PC-9 (cell line): ENCODE data around the gene PTPN9. TPM values are rescaled to one million over a fixed set of nuclear protein-coding genes. Genes with fewer than 3 reads are reported as not detected.

Source experiments
- BruUV-seq: library from RNA; stranded (reverse); fragments of 400-500 nt; replicated peaks from 2 replicates; lab custom pipeline; 2021; lab: Mats Ljungman, UMichigan
- CTCF ChIA-PET: fragments of 300-600 bp; sonication (Branson Sonifier 250); formaldehyde crosslinking; loops from one replicate; lab custom pipeline; 2022; ENCODE audit warnings: antibody characterized with exemption; lab: Charles Lee
- POLR2A ChIA-PET: fragments of 300-600 bp; sonication (Branson Sonifier 250); formaldehyde crosslinking; loops from one replicate; lab custom pipeline; 2022; ENCODE audit warnings: antibody characterized with exemption; ENCODE audit not compliant: unreplicated experiment; lab: Charles Lee
- DNase-seq, 2 experiments: peaks; one replicate each; pipeline versions ENCODE4 v3.0.0 to v3.0.0-alpha.2; 2015 to 2022; ENCODE audit warnings: mixed read lengths in 1 of 2
- H2AFZ ChIP-seq: fragments of 200-600 bp; sonication (generic); 2 replicates; pipeline ENCODE4 v1.8.1; 2017; ENCODE audit warnings: antibody characterized with exemption
- H3F3A ChIP-seq: fragments of 200-600 bp; sonication (generic); 2 replicates; pipeline ENCODE4 v1.8.1; 2017; ENCODE audit warnings: antibody characterized with exemption, mild to moderate bottlenecking, low read depth; ENCODE audit not compliant: insufficient read depth
- H3K27ac ChIP-seq: fragments of 200-600 bp; sonication (generic); 2 replicates; pipeline ENCODE4 v1.6.1; 2016; ENCODE audit warnings: mixed run types
- H3K27me3 ChIP-seq: fragments of 200-600 bp; sonication (generic); 2 replicates; pipeline ENCODE4 v1.6.1; 2016; ENCODE audit warnings: low read depth, mixed run types; ENCODE audit not compliant: insufficient read depth
- H3K36me3 ChIP-seq: fragments of 200-600 bp; sonication (generic); 2 replicates; pipeline ENCODE4 v1.6.1; 2016; ENCODE audit warnings: low read depth, mixed run types
- H3K4me1 ChIP-seq: fragments of 200-600 bp; sonication (generic); replicated peaks from 2 replicates; pipeline ENCODE4 v1.6.1; 2016; ENCODE audit warnings: mixed run types; ENCODE audit not compliant: insufficient read depth
- H3K4me2 ChIP-seq: fragments of 200-600 bp; sonication (generic); 2 replicates; pipeline ENCODE4 v1.6.1; 2017; ENCODE audit warnings: mixed run types
- H3K4me3 ChIP-seq: fragments of 200-600 bp; sonication (generic); 2 replicates; pipeline ENCODE4 v1.6.1; 2016; ENCODE audit warnings: mixed run types
- H3K79me2 ChIP-seq: fragments of 200-600 bp; sonication (generic); 2 replicates; pipeline ENCODE4 v1.6.1; 2017; ENCODE audit warnings: low read depth, mixed run types
- H3K9me2 ChIP-seq: fragments of 200-600 bp; sonication (generic); 2 replicates; pipeline ENCODE4 v1.8.1; 2017; ENCODE audit warnings: mild to moderate bottlenecking; ENCODE audit not compliant: insufficient read depth
- H3K9me3 ChIP-seq: fragments of 200-600 bp; sonication (generic); 2 replicates; pipeline ENCODE4 v1.8.1; 2016; ENCODE audit warnings: low read depth; ENCODE audit not compliant: insufficient read depth
- H4K20me1 ChIP-seq: fragments of 200-600 bp; sonication (generic); 2 replicates; pipeline ENCODE4 v1.8.1; 2017; ENCODE audit not compliant: insufficient read depth
- CTCF ChIP-seq: fragments of 200-600 bp; sonication (generic); conservative IDR thresholded peaks from 2 replicates; pipeline ENCODE4 v1.6.1; 2017; ENCODE audit warnings: mixed run types, antibody characterized with exemption, mild to moderate bottlenecking, moderate library complexity
- EZH2 ChIP-seq: fragments of 200-600 bp; sonication (generic); IDR thresholded peaks from 2 replicates; pipeline ENCODE4 v1.8.0; 2017; ENCODE audit warnings: antibody characterized with exemption, low read depth
- intact Hi-C: fragments of 100-400 bp; cut with micrococcal nuclease; formaldehyde crosslinking; loops from one replicate; pipeline ENCODE4 v1.10.0; 2022; ENCODE audit not compliant: unreplicated experiment
- total RNA-seq: library from RNA; stranded (reverse); gene quantifications from 2 replicates; pipeline ENCODE4 v1.2.3, GENCODE V29; 2021

PTPN9 gene
- total RNA-seq, 1 experiment from 2014 or later = 22.4 TPM

GRCh38 chr15:75425966-75426500 lies 153.1 kb downstream of the PTPN9 start:
- no peaks in the 10 kb centered on the region for H3K9me3 ChIP-seq
- no peak overlapping the region for H3K4me2 ChIP-seq
- intact Hi-C loops = no loop called here
- peaks cover 35% of the 10 kb centered on the region for H3K79me2 ChIP-seq
- TF ChIP-seq CTCF (no peak), EZH2 (no peak)
- ChIA-PET CTCF (no interaction called here), POLR2A (interaction anchor here (0.6 kb wide), 1 partner anchor 51 kb away, joined by 4 read pairs; no protein-coding TSS in a partner anchor)
- H3K4me3 ChIP-seq = no peak overlapping the region
- H3K27me3 ChIP-seq = no peaks in the 10 kb centered on the region
- no peak overlapping the region for H3K27ac ChIP-seq
- peaks cover 34% of the 10 kb centered on the region for H4K20me1 ChIP-seq
- H3K36me3 ChIP-seq = peaks cover 38% of the 10 kb centered on the region
- no peaks in the 10 kb centered on the region for H3K4me1 ChIP-seq
- H3F3A ChIP-seq = peaks cover 8% of the 10 kb centered on the region
- H2AFZ ChIP-seq = no peak overlapping the region
- DNase-seq = no peak
- H3K9me2 ChIP-seq = no peaks in the 10 kb centered on the region
- no TSS peak for BruUV-seq

GRCh38 chr15:75422554-75422953 lies 156.6 kb downstream of the PTPN9 start:
- Histone ChIP-seq H3K27me3 (no peaks in the 10 kb centered on the region), H3F3A (peaks cover 6% of the 10 kb centered on the region), H3K79me2 (peaks cover 44% of the 10 kb centered on the region), H4K20me1 (peaks cover 46% of the 10 kb centered on the region), H2AFZ (no peak overlapping the region), H3K4me2 (no peak overlapping the region), H3K27ac (no peak overlapping the region), H3K4me3 (no peak overlapping the region), H3K9me3 (no peaks in the 10 kb centered on the region), H3K36me3 (peaks cover 33% of the 10 kb centered on the region), H3K4me1 (no peaks in the 10 kb centered on the region), H3K9me2 (no peaks in the 10 kb centered on the region)
- no peak for DNase-seq
- BruUV-seq = no TSS peak
- ChIA-PET CTCF (no interaction called here), POLR2A (interaction anchor here (0.6 kb wide), 1 partner anchor 29 kb away, joined by 4 read pairs; the partner anchor contains the start of gene SIN3A)
- no peak for TF ChIP-seq CTCF
- TF ChIP-seq EZH2 = no peak
- intact Hi-C loops = no loop called here

GRCh38 chr15:75420698-75421097 lies 158.4 kb downstream of the PTPN9 start:
- peak in 1 of 2 experiments; percentile 60 for DNase-seq
- Histone ChIP-seq H3K4me2 (no peak overlapping the region), H3K4me1 (no peaks in the 10 kb centered on the region), H3K4me3 (no peak overlapping the region), H3K36me3 (peaks cover 26% of the 10 kb centered on the region), H3F3A (peaks cover 6% of the 10 kb centered on the region), H3K9me3 (no peaks in the 10 kb centered on the region), H4K20me1 (peaks cover 40% of the 10 kb centered on the region), H2AFZ (no peak overlapping the region), H3K9me2 (no peaks in the 10 kb centered on the region), H3K79me2 (peaks cover 28% of the 10 kb centered on the region), H3K27me3 (no peaks in the 10 kb centered on the region), H3K27ac (no peak overlapping the region)
- POLR2A ChIA-PET = interaction anchor here (0.6 kb wide), 2 partner anchors 35 to 353 kb away, joined by 5 to 7 read pairs; no protein-coding TSS in a partner anchor
- TF ChIP-seq EZH2 = no peak
- TF ChIP-seq CTCF = no peak
- CTCF ChIA-PET = no interaction called here
- intact Hi-C loops = no loop called here
- BruUV-seq = no TSS peak
